SK-N-SH (cell line): ENCODE data around the gene AGBL2.

Experiments
- POLR2AphosphoS5 ChIP-seq: IDR thresholded peaks from 2 replicates; pipeline ENCODE4 v1.6.1; 2012; ENCODE audit warnings: low read depth, low read length
- REST ChIP-seq: IDR thresholded peaks from 2 replicates; pipeline ENCODE4 v1.6.1; 2012; ENCODE audit warnings: mild to moderate bottlenecking, low read depth, low read length, moderate library complexity

GRCh38 chr11:47750725-47751124, 35.6 kb upstream of the AGBL2 start:
- TF ChIP-seq POLR2AphosphoS5 (no peak), REST (no peak)
